GM12878 (cell line): ENCODE data around the gene FMNL2. TPM values are rescaled to one million over a fixed set of nuclear protein-coding genes. Genes with fewer than 3 reads are reported as not detected.

Experiments
- ATAC-seq: fragments of 200-7000 bp; cut with Tn5 transposase; 3 replicates; pipeline ENCODE4 v1.9.1; 2020; ENCODE audit warnings: mild to moderate bottlenecking, moderate library complexity
- BruUV-seq: library from RNA; stranded (reverse); fragments of 400-500 nt; replicated peaks from 2 replicates; lab custom pipeline; 2021; lab: Mats Ljungman, UMichigan
- CTCF ChIA-PET: fragments of 300-600 bp; sonication (Branson Sonifier 250); formaldehyde crosslinking; extraction: SDS; loops from one replicate; lab custom pipeline; 2021; ENCODE audit warnings: inconsistent platforms; lab: Yijun Ruan, JAX
- POLR2A ChIA-PET: fragments of 350-600 bp; formaldehyde crosslinking; extraction: SDS; loops from one replicate; lab custom pipeline; 2021; ENCODE audit warnings: inconsistent platforms; lab: Charles Lee
- RAD21 ChIA-PET: fragments of 300-600 bp; sonication (Branson Sonifier 250); formaldehyde crosslinking; loops from one replicate; lab custom pipeline; 2023; ENCODE audit warnings: antibody characterized with exemption; ENCODE audit not compliant: unreplicated experiment; lab: Charles Lee
- SMC1A ChIA-PET: fragments of 300-600 bp; sonication (Branson Sonifier 250); formaldehyde crosslinking; loops from one replicate; lab custom pipeline; 2023; ENCODE audit not compliant: unreplicated experiment, uncharacterized antibody; lab: Charles Lee
- DNase-seq: peaks from one replicate; pipeline ENCODE4 v3.0.0-alpha.2; 2011; ENCODE audit warnings: low read depth, low spot score
- FAIRE-seq: peaks from 3 replicates; lab custom pipeline; 2011; peaks lifted over from hg19 to GRCh38; lab: Jason Lieb, UNC
- H2AFZ ChIP-seq: 2 replicates; pipeline ENCODE4 v1.6.0; 2011; ENCODE audit warnings: low read depth, low read length, control low read depth; ENCODE audit not compliant: control insufficient read depth
- H3K27ac ChIP-seq: 2 replicates; pipeline ENCODE4 v1.5.1; 2011; ENCODE audit warnings: control low read depth; ENCODE audit not compliant: control insufficient read depth, insufficient read depth
- H3K27me3 ChIP-seq, 2 experiments: replicated peaks in 1 of 2; 2 replicates each; pipeline versions ENCODE4 v1.6.0 to v1.6.1; 2011; ENCODE audit warnings: low read length in 1 of 2; ENCODE audit not compliant: control insufficient read depth in 2 of 2, insufficient read depth in 2 of 2
- H3K36me3 ChIP-seq, 2 experiments: 2 replicates each; pipeline ENCODE4 v1.5.1; 2011; ENCODE audit warnings: low read length in 1 of 2; ENCODE audit not compliant: control insufficient read depth in 2 of 2, insufficient read depth in 2 of 2
- H3K4me1 ChIP-seq: 2 replicates; pipeline ENCODE4 v1.6.1; 2011; ENCODE audit warnings: mild to moderate bottlenecking, low read length, moderate library complexity, mixed read lengths; ENCODE audit not compliant: control insufficient read depth, insufficient read depth
- H3K4me2 ChIP-seq: 2 replicates; pipeline ENCODE4 v1.6.0; 2011; ENCODE audit warnings: control low read depth; ENCODE audit not compliant: control insufficient read depth, insufficient read depth
- H3K4me3 ChIP-seq: fragments of 200-600 bp; sonication (generic); 2 replicates; pipeline ENCODE4 v1.5.1; 2016
- H3K79me2 ChIP-seq: 2 replicates; pipeline ENCODE4 v1.6.0; 2011; ENCODE audit warnings: low read length; ENCODE audit not compliant: control insufficient read depth, insufficient read depth
- H3K9ac ChIP-seq: 2 replicates; pipeline ENCODE4 v1.8.0; 2011; ENCODE audit warnings: low read length, control low read depth, mixed read lengths; ENCODE audit not compliant: control insufficient read depth, insufficient read depth
- H3K9me3 ChIP-seq: replicated peaks from 3 replicates; pipeline ENCODE4 v1.5.1; 2011; ENCODE audit warnings: mild to moderate bottlenecking, low read length; ENCODE audit not compliant: control insufficient read depth, insufficient read depth
- H4K20me1 ChIP-seq: 2 replicates; pipeline ENCODE4 v1.6.0; 2011; ENCODE audit not compliant: control insufficient read depth, insufficient read depth
- ATF7 ChIP-seq: fragments of 450-650 bp; IDR thresholded peaks from 2 replicates; pipeline ENCODE4 v1.6.1; 2016; ENCODE audit warnings: low read depth, mild to moderate bottlenecking
- BCL11A ChIP-seq: IDR thresholded peaks from 2 replicates; pipeline ENCODE4 v1.6.1; 2011; ENCODE audit warnings: low read depth, low read length
- CBX5 ChIP-seq: sonication (generic); IDR thresholded peaks from 2 replicates; pipeline ENCODE4 v1.6.1; 2016; ENCODE audit warnings: low read depth, moderate library complexity, mild to moderate bottlenecking, inconsistent platforms
- CEBPB ChIP-seq, 2 experiments: fragments of 150-350 bp in 1 of 2; IDR thresholded peaks; 2 replicates each; pipeline ENCODE4 v1.6.1; 2012 to 2014; ENCODE audit warnings: low read depth in 2 of 2, low read length in 2 of 2, borderline replicate concordance in 1 of 2, inconsistent platforms in 1 of 2
- CHD2 ChIP-seq: IDR thresholded peaks from 2 replicates; pipeline ENCODE4 v1.6.1; 2011; ENCODE audit warnings: low read depth, low read length, improper control_type of control experiment, borderline replicate concordance
- CREB1 ChIP-seq: IDR thresholded peaks from 2 replicates; pipeline ENCODE4 v1.6.1; 2012; ENCODE audit warnings: low read depth, mild to moderate bottlenecking, inconsistent platforms
- ESRRA ChIP-seq: IDR thresholded peaks from 2 replicates; pipeline ENCODE4 v1.6.1; 2012; ENCODE audit warnings: mild to moderate bottlenecking, low read length, improper control_type of control experiment
- EZH2 ChIP-seq: IDR thresholded peaks from 2 replicates; pipeline ENCODE4 v1.6.1; 2012; ENCODE audit warnings: low read depth, mild to moderate bottlenecking, control low read depth, inconsistent platforms, low read length, borderline replicate concordance; ENCODE audit not compliant: control insufficient read depth
- IKZF1 ChIP-seq: fragments of 450-650 bp; conservative IDR thresholded peaks from 2 replicates; pipeline ENCODE4 v1.6.1; 2017; ENCODE audit warnings: antibody characterized with exemption, mild to moderate bottlenecking
- LARP7 ChIP-seq: fragments of 450-650 bp; IDR thresholded peaks from 2 replicates; pipeline ENCODE4 v1.6.1; 2017; ENCODE audit warnings: mild to moderate bottlenecking
- MXI1 ChIP-seq: fragments of 150-350 bp; IDR thresholded peaks from 2 replicates; pipeline ENCODE4 v1.6.1; 2011; ENCODE audit warnings: low read depth, mild to moderate bottlenecking, inconsistent platforms, low read length, improper control_type of control experiment
- NFYB ChIP-seq: IDR thresholded peaks from 2 replicates; pipeline ENCODE4 v1.6.1; 2011; ENCODE audit warnings: low read depth, mild to moderate bottlenecking, low read length, improper control_type of control experiment, moderate library complexity; ENCODE audit not compliant: insufficient read depth
- PML ChIP-seq: IDR thresholded peaks from 2 replicates; pipeline ENCODE4 v1.6.1; 2012; ENCODE audit warnings: low read length, inconsistent platforms
- RAD21 ChIP-seq: IDR thresholded peaks from 2 replicates; pipeline ENCODE4 v1.6.1; 2011; ENCODE audit warnings: mild to moderate bottlenecking, low read depth, low read length, moderate library complexity; ENCODE audit not compliant: insufficient read depth
- SRF ChIP-seq, 2 experiments: IDR thresholded peaks; 2 replicates each; pipeline ENCODE4 v1.6.1; 2011; ENCODE audit warnings: low read depth in 2 of 2, low read length in 2 of 2, mild to moderate bottlenecking in 1 of 2, moderate library complexity in 1 of 2
- ZNF622 ChIP-seq: fragments of 450-650 bp; IDR thresholded peaks from 2 replicates; pipeline ENCODE4 v1.6.1; 2017; ENCODE audit warnings: mild to moderate bottlenecking, inconsistent platforms
- ZZZ3 ChIP-seq: IDR thresholded peaks from 2 replicates; pipeline ENCODE4 v1.6.1; 2011; ENCODE audit warnings: low read depth; ENCODE audit not compliant: control insufficient read depth, insufficient read length
- WGBS: methylation state at CpG from one replicate; pipeline ENCODE4 v1.1.6; 2016; ENCODE audit warnings: low lambda C conversion rate; ENCODE audit not compliant: insufficient replicate concordance, insufficient coverage; ENCODE audit errors: missing lambda C conversion rate; 5-methylcytosine and 5-hydroxymethylcytosine counted together
- in situ Hi-C: fragments of 300-500 bp; cut with MboI; formaldehyde crosslinking; loops from 9 replicates; pipeline ENCODE4 v1.14.3; 2018; ENCODE audit warnings: mixed read lengths
- intact Hi-C: fragments of 100-400 bp; cut with micrococcal nuclease; formaldehyde crosslinking; loops from one replicate; pipeline ENCODE4 v1.14.2; 2022; ENCODE audit not compliant: unreplicated experiment
- polyA plus RNA-seq, 11 experiments: library from polyadenylated mRNA; depleted of rRNA in 4 of 11; unstranded in 6 of 11; stranded (reverse) in 5 of 11; fragments of >200 nt; fragmentation: Nextera tagmentation in 4 of 11; fragmentation: Illumina TruSeq in 1 of 11; extraction: Ambion mirVana in 4 of 11; extraction: Trizol in 1 of 11; gene quantifications; 1 replicate in 1 of 11; 2 replicates in 10 of 11; pipeline versions ENCODE4 v1.2.1 to v1.2.3, GENCODE V29; 2011 to 2016; ENCODE audit warnings: inconsistent platforms in 2 of 11, missing spikeins in 2 of 11, low read depth in 1 of 11
- total RNA-seq, 4 experiments: library from RNA; depleted of rRNA in 3 of 4; stranded (reverse); fragments of >200 nt in 3 of 4; fragmentation: Illumina TruSeq in 1 of 4; extraction: Trizol in 1 of 4; gene quantifications; 2 replicates each; pipeline versions ENCODE4 v1.2.1 to v1.2.3, GENCODE V29; 2013 to 2021
- TF ChIP-seq, protein P1 (sequence below): fragments of 450-650 bp; conservative IDR thresholded peaks from 2 replicates; pipeline ENCODE4 v1.6.1; 2017; ENCODE audit warnings: mild to moderate bottlenecking, moderate library complexity
- TF ChIP-seq, protein P2 (sequence below): IDR thresholded peaks from 2 replicates; pipeline ENCODE4 v1.6.1; 2011; ENCODE audit warnings: low read depth, mild to moderate bottlenecking, low read length, moderate library complexity, borderline replicate concordance; ENCODE audit errors: extremely low read depth
- TF ChIP-seq, protein P3 (sequence below): fragments of 450-650 bp; IDR thresholded peaks from 2 replicates; pipeline ENCODE4 v1.6.1; 2017; ENCODE audit warnings: mild to moderate bottlenecking

Gene FMNL2
- total and polyA plus RNA-seq, 10 of the 15 experiments (the other 5 are each of a cell fraction or from before 2014, with no cell fraction given), result 0.13 to 9.9 (median 0.35) TPM

DNA sequence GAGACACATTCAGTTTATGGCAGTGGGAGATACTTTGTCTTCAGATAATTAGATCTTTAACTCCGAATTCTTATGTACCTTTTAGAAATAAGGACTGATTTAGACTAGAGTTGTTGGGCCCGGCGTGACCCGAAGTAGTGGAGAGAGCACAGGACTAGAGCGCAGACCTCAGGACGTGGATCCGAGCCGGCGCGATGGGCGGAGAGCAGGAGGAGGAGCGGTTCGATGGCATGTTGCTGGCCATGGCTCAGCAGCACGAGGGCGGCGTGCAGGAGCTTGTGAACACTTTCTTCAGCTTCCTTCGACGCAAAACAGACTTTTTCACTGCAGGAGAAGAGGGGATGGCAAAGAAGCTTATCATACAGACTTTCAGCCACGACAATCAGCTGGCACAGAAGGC, 54.5 kb downstream of the FMNL2 start:
- RAD21 ChIA-PET, result interaction anchor here (1.5 kb wide), 1 partner anchor 17 kb away, joined by 4 read pairs; no protein-coding TSS in a partner anchor
- H3K79me2 ChIP-seq, result no peaks in the 10 kb centered on the region
- WGBS, result 80% methylated on average over 19 of the region's 19 CpGs

More for the DNA sequence above, 54.5 kb downstream of the FMNL2 start:
- no peak for FAIRE-seq
- Histone ChIP-seq H3K4me1 (no peaks in the 10 kb centered on the region), H4K20me1 (no peaks in the 10 kb centered on the region), H3K4me2 (no peak overlapping the region), H3K36me3 (no peaks in the 10 kb centered on the region), H3K4me3 (no peak overlapping the region), H3K27me3 (no peaks in the 10 kb centered on the region), H2AFZ (no peak overlapping the region), H3K27ac (no peak overlapping the region), H3K9ac (no peak overlapping the region), H3K9me3 (no peaks in the 10 kb centered on the region)
- no peak for TF ChIP-seq CREB1
- TF ChIP-seq, protein P1, sequence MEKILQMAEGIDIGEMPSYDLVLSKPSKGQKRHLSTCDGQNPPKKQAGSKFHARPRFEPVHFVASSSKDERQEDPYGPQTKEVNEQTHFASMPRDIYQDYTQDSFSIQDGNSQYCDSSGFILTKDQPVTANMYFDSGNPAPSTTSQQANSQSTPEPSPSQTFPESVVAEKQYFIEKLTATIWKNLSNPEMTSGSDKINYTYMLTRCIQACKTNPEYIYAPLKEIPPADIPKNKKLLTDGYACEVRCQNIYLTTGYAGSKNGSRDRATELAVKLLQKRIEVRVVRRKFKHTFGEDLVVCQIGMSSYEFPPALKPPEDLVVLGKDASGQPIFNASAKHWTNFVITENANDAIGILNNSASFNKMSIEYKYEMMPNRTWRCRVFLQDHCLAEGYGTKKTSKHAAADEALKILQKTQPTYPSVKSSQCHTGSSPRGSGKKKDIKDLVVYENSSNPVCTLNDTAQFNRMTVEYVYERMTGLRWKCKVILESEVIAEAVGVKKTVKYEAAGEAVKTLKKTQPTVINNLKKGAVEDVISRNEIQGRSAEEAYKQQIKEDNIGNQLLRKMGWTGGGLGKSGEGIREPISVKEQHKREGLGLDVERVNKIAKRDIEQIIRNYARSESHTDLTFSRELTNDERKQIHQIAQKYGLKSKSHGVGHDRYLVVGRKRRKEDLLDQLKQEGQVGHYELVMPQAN, result no peak
- TF ChIP-seq MXI1, result no peak
- no peak for TF ChIP-seq ZNF622
- no peak for TF ChIP-seq ATF7
- TF ChIP-seq ZZZ3, result no peak
- TF ChIP-seq BCL11A, result no peak
- TF ChIP-seq, protein P2, sequence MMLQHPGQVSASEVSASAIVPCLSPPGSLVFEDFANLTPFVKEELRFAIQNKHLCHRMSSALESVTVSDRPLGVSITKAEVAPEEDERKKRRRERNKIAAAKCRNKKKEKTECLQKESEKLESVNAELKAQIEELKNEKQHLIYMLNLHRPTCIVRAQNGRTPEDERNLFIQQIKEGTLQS, result no peak
- TF ChIP-seq RAD21, result no peak
- no peak for TF ChIP-seq CEBPB (IDR thresholded peaks at IDR 0.05; ENCODE audit: borderline replicate concordance in 1 of 2, low read depth in 2 of 2, low read length in 2 of 2)
- TF ChIP-seq, protein P3, sequence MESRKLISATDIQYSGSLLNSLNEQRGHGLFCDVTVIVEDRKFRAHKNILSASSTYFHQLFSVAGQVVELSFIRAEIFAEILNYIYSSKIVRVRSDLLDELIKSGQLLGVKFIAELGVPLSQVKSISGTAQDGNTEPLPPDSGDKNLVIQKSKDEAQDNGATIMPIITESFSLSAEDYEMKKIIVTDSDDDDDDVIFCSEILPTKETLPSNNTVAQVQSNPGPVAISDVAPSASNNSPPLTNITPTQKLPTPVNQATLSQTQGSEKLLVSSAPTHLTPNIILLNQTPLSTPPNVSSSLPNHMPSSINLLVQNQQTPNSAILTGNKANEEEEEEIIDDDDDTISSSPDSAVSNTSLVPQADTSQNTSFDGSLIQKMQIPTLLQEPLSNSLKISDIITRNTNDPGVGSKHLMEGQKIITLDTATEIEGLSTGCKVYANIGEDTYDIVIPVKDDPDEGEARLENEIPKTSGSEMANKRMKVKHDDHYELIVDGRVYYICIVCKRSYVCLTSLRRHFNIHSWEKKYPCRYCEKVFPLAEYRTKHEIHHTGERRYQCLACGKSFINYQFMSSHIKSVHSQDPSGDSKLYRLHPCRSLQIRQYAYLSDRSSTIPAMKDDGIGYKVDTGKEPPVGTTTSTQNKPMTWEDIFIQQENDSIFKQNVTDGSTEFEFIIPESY, result no peak
- no peak for TF ChIP-seq CBX5
- no peak for TF ChIP-seq NFYB
- no peak for TF ChIP-seq IKZF1
- no peak for TF ChIP-seq SRF (IDR thresholded peaks at IDR 0.05; ENCODE audit: low read depth in 2 of 2, low read length in 2 of 2)
- no peak for TF ChIP-seq PML
- TF ChIP-seq LARP7, result no peak
- TF ChIP-seq ESRRA, result no peak
- TF ChIP-seq EZH2, result no peak
- no peak for TF ChIP-seq CHD2
- ChIA-PET SMC1A (no interaction called here), CTCF (no interaction called here), POLR2A (no interaction called here)
- DNase-seq, result no peak
- intact Hi-C loops (no loop called here), in situ Hi-C loops (no loop called here)
- no peak for ATAC-seq
- BruUV-seq, result no TSS peak
